GM19023 (cell line): Measurements from ENCODE around the gene KRTAP2-1.
"Not testable (repeated sequence)": the region's sequence is repeated elsewhere in the genome, so short reads cannot be mapped to it uniquely, and the experiment has no call there.

ENCODE experiments used
- ATAC-seq: cut with Tn5 transposase; IDR thresholded peaks from one replicate; pipeline ENCODE4 v1.9.1; 2021; ENCODE audit warnings: mild to moderate bottlenecking, moderate library complexity; ENCODE audit not compliant: unreplicated experiment

The KRTAP2-1 gene, protein sequence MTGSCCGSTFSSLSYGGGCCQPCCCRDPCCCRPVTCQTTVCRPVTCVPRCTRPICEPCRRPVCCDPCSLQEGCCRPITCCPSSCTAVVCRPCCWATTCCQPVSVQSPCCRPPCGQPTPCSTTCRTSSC

GRCh38 chr17:41046735-41047465 lies at the start of gene KRTAP2-1:
TSS of gene KRTAP2-1 (minus strand) at chr17:41047316. CDS start at chr17:41047267, 49 bp downstream.
- ATAC-seq = not testable (repeated sequence)

- ATAC-seq = no peak
These were observed 48.9 kb upstream of the KRTAP2-1 start for GRCh38 chr17:41096055-41096454.

DNA sequence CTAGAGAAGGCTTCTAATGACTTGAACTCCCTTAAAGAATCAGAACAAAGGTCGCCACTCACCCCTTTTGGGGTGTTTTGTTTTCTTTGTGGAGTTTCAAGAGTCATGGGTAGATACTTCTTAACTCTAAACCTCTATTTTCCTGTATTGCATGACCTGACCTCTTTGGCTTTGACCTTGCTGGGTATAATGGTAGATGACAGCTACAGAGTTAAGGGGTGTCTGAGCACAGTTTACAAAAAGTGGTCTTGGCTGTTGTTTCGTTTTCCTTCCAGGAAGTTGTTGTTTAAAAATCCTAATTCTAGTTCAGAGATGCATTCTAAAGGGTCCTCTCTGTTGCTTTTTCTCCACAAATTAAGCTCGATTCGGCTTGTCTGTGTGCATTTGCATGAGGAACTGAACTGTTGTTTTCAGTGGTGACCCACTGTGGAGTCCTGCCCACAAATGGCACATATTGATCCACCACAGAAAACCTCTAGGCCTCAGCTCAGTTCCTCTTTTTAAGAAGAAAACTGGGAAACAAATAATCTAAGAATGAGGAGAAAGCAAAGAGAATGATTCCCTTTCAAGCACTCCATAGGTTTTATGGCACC lies 41.7 kb upstream of the KRTAP2-1 start:
- not testable (repeated sequence) for ATAC-seq

DNA sequence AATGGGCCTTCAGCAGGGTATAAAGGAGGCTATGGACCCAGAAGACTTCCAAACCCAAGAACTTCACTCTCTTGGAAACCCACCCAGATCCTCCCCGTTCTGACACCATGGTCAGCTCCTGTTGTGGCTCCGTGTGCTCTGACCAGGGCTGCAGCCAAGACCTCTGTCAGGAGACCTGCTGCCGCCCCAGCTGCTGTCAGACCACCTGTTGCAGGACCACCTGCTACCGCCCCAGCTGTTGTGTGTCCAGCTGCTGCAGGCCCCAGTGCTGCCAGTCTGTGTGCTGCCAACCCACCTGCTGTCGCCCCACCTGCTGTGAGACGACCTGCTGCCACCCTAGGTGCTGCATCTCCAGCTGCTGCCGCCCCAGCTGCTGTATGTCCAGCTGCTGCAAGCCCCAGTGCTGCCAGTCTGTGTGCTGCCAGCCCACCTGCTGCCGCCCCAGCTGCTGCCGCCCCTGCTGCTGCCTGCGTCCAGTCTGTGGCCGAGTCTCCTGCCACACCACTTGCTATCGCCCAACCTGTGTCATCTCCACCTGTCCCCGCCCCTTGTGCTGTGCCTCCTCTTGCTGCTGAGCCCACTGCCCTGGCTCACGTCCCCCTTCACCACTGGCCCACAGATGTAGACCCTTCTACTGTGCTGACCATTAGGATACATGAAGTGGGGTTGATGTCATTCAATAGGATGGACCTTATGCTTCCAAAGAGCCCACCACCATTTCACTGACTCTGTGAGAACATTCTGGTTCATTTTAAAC lies 37.2 kb upstream of the KRTAP2-1 start, which contains the start of gene KRTAP4-7:
Gene KRTAP4-7 (plus strand): TSS at position 51 of the 757 bp plus-strand sequence. CDS start 57 bp downstream, at position 108.
- not testable (repeated sequence) for ATAC-seq

DNA sequence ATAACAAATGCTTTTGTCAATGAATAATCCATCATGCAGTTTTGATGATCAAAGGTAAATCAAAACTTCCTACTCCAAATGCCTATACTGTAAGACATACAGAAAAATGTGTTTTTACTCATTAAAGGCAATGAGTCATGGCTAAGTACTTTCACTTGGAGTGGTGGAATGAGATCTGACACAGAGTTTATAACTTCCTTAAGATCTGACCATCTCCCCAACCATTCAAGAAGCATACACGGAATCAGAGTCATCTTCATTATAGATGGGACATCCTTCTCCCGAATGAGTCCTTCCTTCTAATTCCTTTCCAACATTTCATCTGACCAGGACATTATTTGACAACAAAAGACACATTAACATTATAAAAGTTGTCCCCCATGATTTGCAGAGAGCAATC lies 36.3 kb upstream of the KRTAP2-1 start:
- ATAC-seq = not testable (repeated sequence)

DNA sequence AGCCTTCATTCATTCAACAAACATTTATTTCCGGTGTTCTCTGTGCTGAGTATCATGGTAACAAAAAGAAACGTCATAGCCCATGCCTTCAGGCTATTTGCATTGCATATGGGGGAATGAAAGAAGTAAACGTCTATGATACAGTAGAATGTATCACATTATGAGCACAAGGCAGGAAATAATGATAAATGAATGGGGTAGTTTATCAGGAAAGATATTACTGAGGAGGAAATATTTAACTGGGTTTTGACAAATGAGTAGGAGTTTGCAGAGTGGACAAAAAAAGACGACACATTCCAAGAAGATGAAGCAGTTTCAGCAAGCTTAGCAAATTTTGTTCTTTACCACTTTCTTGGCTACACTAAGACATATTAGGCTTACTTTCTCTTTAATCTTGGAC lies 35.5 kb upstream of the KRTAP2-1 start:
- ATAC-seq = no peak

DNA sequence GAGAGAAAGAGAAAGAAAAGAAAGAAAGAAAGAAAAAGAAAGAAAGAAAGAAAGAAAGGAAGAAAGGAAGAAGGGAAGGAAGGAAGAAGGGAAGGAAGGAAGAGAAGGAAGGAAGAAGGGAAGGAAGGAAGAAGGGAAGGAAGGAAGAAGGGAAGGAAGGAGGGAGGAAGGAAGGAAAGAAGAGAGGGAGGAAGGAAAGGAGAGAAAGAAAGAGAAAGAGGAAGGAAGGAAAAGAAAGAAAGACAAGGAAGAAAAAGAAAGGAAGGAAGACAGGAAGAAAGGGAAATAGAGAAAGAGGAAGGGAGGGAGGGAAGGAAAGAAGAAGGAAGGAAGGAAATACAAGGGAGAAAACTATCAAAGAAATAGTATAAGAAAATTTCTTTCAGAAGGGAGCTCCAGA lies 29.7 kb upstream of the KRTAP2-1 start:
- ATAC-seq = no peak

DNA sequence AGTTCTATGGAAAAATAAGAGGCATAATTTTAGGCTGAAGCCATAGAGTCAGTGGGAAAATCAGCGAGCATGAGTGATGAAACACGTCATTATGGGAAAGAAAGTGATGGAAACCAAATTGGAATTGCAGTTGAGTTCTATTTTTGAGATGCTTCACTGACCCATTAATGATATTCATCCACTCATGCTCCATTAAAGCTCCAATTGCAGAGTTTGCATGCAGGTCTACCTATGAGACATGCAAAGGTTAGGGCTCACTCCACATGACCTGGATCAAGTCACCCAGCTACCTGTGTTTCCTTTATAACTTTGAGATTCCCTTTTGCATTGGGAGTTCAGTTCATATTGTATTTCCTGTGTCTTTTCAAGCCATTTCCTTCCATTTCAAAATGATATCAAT lies 26.6 kb upstream of the KRTAP2-1 start:
- no peak for ATAC-seq

- no peak for ATAC-seq
These were observed 24.7 kb upstream of the KRTAP2-1 start for GRCh38 chr17:41071606-41072360.

GRCh38 chr17:41069031-41069430 lies 21.9 kb upstream of the KRTAP2-1 start:
- no peak for ATAC-seq

DNA sequence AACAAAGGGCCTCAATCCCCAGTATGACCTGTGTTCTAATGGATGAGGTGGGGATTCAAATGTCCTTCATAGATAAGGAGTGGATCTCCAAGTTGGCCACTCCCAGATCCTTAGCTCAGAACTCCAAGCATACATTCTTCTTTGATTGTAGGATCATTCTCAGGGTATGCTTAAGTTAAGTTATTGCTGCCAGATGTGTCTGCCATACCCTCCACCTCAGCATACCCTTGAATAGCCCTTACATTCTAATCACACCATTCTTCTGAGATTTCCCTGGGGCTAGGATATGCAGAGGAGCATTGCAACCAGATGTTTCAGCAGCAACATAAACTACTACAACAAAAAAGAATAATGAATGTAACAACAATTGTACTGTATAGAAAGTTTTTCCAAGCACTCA lies 20.2 kb upstream of the KRTAP2-1 start:
- no peak for ATAC-seq

- no peak for ATAC-seq
These were observed 18.9 kb upstream of the KRTAP2-1 start, which contains the start of gene KRTAP2-4 for GRCh38 chr17:41065829-41066624. TSS of gene KRTAP2-4 (minus strand) at chr17:41065879. CDS start at chr17:41065845, 34 bp downstream.

DNA sequence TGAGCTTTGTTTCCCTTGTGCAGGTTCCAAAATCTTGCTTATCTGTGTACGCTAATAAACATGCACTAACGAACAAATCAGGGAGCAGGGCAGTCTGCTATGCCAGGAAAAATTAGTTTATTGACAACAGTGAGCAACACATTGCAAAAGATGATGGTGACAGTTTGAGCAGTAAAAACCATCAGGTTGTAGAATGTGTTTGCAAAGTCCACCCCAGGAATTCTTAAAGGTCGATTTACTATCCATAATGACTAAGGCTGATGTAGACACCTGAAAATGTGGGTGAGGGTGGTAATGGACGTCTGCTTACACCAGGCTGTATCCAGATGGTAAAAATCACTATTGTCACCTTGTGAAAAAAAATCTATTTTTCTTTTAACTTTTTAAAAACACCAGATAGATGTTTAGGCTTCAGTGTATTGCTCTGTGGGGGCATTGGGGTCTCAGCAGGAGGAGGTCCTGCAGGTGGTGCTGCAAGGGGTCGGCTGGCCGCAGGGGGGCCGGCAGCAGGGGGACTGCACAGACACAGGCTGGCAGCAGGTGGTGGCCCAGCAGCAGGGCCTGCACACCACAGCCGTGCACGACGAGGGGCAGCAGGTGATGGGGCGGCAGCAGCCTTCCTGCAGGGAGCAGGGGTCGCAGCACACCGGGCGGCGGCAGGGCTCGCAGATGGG lies 18.0 kb upstream of the KRTAP2-1 start:
- not testable (repeated sequence) for ATAC-seq

- no peak for ATAC-seq
These were observed 17.2 kb upstream of the KRTAP2-1 start for GRCh38 chr17:41064301-41064700.

GRCh38 chr17:41063449-41063848 lies 16.3 kb upstream of the KRTAP2-1 start:
- no peak for ATAC-seq

DNA sequence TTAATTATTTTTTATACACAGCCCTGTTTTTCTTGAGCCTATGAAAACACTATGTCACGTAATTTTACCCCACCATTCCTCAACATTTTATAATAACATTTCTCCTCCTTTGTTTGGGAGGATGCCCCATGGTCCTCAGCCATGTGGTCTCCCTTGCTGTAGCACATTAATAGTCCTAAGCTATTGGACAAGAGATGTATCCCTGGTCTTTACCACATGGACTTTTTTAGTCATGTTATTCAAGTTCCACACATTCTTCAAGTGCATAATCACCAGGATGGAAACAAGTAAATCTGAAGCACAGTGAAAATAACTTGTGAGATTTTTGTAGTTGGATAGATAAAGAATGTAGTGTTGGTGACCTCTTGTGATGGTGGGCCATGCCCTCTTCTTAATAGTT lies 14.8 kb upstream of the KRTAP2-1 start:
- ATAC-seq = no peak

DNA sequence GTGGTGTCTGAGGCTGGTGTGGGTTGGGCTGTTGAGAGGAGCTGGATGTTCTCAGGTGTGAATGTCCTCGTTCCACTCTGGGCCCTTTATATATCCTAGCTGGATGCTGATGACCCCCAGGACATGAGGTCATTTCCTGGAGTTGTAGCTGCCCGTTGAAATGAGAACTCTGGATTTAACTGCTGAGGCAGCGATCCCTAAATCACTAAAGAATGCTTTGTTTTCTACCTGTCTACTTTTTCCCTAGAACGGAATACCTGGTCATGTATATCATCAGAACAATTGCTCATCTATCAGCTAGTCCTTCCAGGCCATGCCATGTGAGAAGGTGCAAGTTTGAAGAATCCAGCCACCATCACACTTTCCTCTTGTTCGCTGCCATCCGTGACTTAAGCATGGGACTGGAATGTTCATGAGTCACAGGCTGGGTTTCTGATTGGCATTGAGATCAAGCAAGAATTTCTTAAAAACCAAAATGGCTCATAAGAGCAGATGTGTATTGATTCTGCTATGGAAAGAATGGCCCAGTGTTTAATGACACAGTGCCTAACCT lies 13.0 kb upstream of the KRTAP2-1 start, which contains the start of gene KRTAP2-3:
Gene KRTAP2-3 (minus strand): TSS at position 63 of the 553 bp plus-strand sequence. CDS start 64 bp downstream, outside the sequence.
- ATAC-seq = no peak

DNA sequence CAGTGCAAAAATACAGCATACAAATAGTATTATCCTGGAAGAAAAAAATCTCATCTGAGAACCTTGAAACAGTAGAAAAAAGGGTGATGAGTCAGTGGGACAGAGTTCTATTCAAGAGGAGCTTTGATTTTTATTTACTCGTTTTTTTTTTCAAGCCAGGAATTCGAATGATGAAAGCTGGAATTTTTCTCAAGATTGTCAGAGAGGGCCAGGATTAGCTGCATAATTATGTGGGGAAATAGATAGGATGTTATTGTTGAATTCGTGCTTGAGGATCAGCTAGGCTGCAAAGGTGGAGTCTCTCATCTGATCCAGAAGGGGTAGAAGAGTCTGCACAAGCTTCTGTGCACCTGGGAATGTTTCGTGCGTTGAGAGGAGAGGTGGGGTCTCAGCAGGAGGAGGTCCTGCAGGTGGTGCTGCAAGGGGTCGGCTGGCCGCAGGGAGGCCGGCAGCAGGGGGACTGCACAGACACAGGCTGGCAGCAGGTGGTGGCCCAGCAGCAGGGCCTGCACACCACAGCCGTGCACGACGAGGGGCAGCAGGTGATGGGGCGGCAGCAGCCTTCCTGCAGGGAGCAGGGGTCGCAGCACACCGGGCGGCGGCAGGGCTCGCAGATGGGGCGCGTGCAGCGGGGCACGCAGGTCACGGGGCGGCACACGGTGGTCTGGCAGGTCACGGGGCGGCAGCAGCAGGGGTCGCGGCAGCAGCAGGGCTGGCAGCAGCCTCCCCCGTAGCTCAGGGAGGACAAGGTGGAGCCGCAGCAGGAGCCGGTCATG lies 12.3 kb upstream of the KRTAP2-1 start:
- ATAC-seq = not testable (repeated sequence)
